ENCODE measurements around the gene ENTPD8. TPM values are rescaled to one million over a fixed set of nuclear protein-coding genes. Genes with fewer than 3 reads are reported as not detected.
A peak's percentile ranks its signal among the peaks of the same experiment; 100 is the strongest.

Gene ENTPD8
- total RNA-seq, 1 experiment from 2014 or later, result 0.77 TPM

DNA sequence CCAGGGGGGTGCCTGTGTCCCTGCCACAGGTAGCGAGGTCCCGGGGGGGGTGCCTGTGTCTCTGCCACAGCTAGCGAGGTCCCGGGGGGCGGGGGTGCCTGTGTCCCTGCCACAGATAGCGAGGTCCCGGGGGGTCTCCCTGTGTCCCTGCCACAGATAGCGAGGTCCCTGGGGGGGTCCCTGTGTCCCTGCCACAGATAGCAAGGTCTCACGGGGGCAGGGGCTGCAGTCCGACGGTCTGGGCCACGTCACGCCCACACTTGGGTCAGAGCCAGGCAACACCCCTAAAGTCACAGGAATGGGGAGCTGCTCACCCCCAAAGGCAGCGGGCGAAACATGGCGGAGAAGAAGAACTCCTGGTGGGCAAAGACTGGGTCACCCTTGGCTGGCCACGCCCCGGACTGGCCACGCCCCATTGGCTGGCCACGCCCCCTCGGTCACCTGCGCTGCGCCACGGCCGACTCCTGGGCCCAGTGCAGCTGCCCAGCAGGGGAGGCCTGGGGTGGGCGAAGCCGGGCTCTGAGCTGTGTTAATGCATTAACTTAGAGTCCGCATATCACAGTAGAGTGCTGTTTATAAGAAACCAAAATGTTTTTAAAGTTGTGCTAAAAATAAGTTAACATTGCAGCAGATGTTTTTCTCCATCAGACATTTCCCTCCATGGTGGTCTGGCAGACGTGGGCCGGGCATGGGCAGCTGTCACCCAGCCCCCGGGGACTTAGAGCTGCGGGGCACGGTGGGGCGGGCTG lies 11.0 kb downstream of the ENTPD8 start:
- Histone ChIP-seq H3K4me1 (ENCODE audit: insufficient read depth, low read length) (no peaks in the 10 kb centered on the region), H3K9ac (ENCODE audit: extremely low read depth, insufficient read length, low read length) (no peak overlapping the region), H2AK5ac (ENCODE audit: insufficient read length, low read length) (no peak overlapping the region), H3K23ac (ENCODE audit: insufficient read length, low read depth, low read length) (no peak overlapping the region), H4K91ac (ENCODE audit: insufficient read length, low read depth, low read length) (no peak overlapping the region), H3K23me2 (ENCODE audit: insufficient read length, low read depth, low read length, poor library complexity, severe bottlenecking) (no peaks in the 10 kb centered on the region), H3K56ac (ENCODE audit: insufficient read length, low read depth, low read length) (no peak overlapping the region), H2BK12ac (ENCODE audit: insufficient read length, low read depth, low read length) (no peak overlapping the region), H3K27ac (ENCODE audit: insufficient read length, low read depth, low read length) (no peak overlapping the region), H4K5ac (ENCODE audit: insufficient read length, low read depth, low read length) (no peak overlapping the region), H3K14ac (ENCODE audit: insufficient read depth, low read length) (no peak overlapping the region), H2BK15ac (ENCODE audit: low read depth, low read length) (no peak overlapping the region), H3K9me3 (ENCODE audit: control insufficient read depth, low read depth, low read length) (no peaks in the 10 kb centered on the region), H2BK20ac (ENCODE audit: low read depth, low read length, poor library complexity, severe bottlenecking) (no peak overlapping the region), H4K20me1 (ENCODE audit: control insufficient read depth, insufficient read depth, insufficient read length) (no peaks in the 10 kb centered on the region), H2AFZ (ENCODE audit: low read length) (no peak overlapping the region), H3K4ac (ENCODE audit: low read depth, low read length) (no peak overlapping the region), H3K79me1 (ENCODE audit: insufficient read depth, low read depth, low read length, poor library complexity, severe bottlenecking) (no peaks in the 10 kb centered on the region), H3K79me2 (ENCODE audit: insufficient read depth, low read length) (no peaks in the 10 kb centered on the region), H2BK120ac (ENCODE audit: low read depth, low read length, poor library complexity, severe bottlenecking) (no peak overlapping the region), H3K4me2 (ENCODE audit: insufficient read depth, insufficient read length, low read length) (no peak overlapping the region), H3K18ac (ENCODE audit: insufficient read length, low read depth, low read length) (no peak overlapping the region), H4K8ac (replicated peaks; ENCODE audit: insufficient read length, low read depth, low read length) (no peak overlapping the region), H3T11ph (ENCODE audit: low read length) (no peak overlapping the region), H2BK5ac (ENCODE audit: insufficient read length, low read length) (no peak overlapping the region), H3K27me3 (ENCODE audit: insufficient read depth, low read length) (no peaks in the 10 kb centered on the region)
- DNase-seq, result peak; percentile 69
- no peaks in the 10 kb centered on the region for H3K36me3 Mint-ChIP-seq (ENCODE audit: insufficient read depth in 1 of 3, low read depth in 3 of 3)
- no peak overlapping the region for H3K4me3 Mint-ChIP-seq
- H3K4me1 Mint-ChIP-seq, result no peaks in the 10 kb centered on the region; a peak in 1 of 4 replicates
- H3K9me3 Mint-ChIP-seq, result no peaks in the 10 kb centered on the region
- TF ChIP-seq, protein P1, sequence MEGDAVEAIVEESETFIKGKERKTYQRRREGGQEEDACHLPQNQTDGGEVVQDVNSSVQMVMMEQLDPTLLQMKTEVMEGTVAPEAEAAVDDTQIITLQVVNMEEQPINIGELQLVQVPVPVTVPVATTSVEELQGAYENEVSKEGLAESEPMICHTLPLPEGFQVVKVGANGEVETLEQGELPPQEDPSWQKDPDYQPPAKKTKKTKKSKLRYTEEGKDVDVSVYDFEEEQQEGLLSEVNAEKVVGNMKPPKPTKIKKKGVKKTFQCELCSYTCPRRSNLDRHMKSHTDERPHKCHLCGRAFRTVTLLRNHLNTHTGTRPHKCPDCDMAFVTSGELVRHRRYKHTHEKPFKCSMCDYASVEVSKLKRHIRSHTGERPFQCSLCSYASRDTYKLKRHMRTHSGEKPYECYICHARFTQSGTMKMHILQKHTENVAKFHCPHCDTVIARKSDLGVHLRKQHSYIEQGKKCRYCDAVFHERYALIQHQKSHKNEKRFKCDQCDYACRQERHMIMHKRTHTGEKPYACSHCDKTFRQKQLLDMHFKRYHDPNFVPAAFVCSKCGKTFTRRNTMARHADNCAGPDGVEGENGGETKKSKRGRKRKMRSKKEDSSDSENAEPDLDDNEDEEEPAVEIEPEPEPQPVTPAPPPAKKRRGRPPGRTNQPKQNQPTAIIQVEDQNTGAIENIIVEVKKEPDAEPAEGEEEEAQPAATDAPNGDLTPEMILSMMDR (conservative IDR thresholded peaks at IDR 0.05), result no peak
- no peaks in the 10 kb centered on the region; the same call in 1 of the 2 replicates for H3K27me3 Mint-ChIP-seq (ENCODE audit: low read depth)
- WGBS (ENCODE audit: extremely low coverage, insufficient read length, low lambda C conversion rate), result no CpG with 5 or more reads among the region's 34 CpGs
- no peak overlapping the region for H3K27ac Mint-ChIP-seq

All from H9 (cell line).